ENCODE results near the gene ABHD3.
"Not testable (repeated sequence)": the region's sequence is repeated elsewhere in the genome, so short reads cannot be mapped to it uniquely, and the experiment has no call there.

The ABHD3 gene

GRCh38 chr18:21650311-21650710 lies 54.3 kb downstream of the ABHD3 start:
- no peak for TF ChIP-seq CTCF (IDR thresholded peaks at IDR 0.05; ENCODE audit: insufficient read depth, low read length, poor library complexity, severe bottlenecking)
- DNase-seq (ENCODE audit: extremely low read depth, insufficient read length) = no peak
- Histone ChIP-seq H3K36me3 (ENCODE audit: control insufficient read depth, insufficient read depth, low read length) (no peaks in the 10 kb centered on the region), H3K4me3 (replicated peaks; ENCODE audit: low read depth, low read length) (no peak overlapping the region), H3K27me3 (replicated peaks; ENCODE audit: control insufficient read depth, insufficient read depth, low read length) (no peaks in the 10 kb centered on the region)

- H3K27me3 ChIP-seq (replicated peaks; ENCODE audit: control insufficient read depth, insufficient read depth, low read length); H3K4me3 ChIP-seq (replicated peaks; ENCODE audit: low read depth, low read length); DNase-seq (ENCODE audit: extremely low read depth, insufficient read length); H3K36me3 ChIP-seq (ENCODE audit: control insufficient read depth, insufficient read depth, low read length): not testable (repeated sequence)
Observed at GRCh38 chr18:21640375-21640774, 64.2 kb downstream of the ABHD3 start.

- DNase-seq (ENCODE audit: extremely low read depth, insufficient read length) = no peak
- peaks cover 3% of the 10 kb centered on the region for H3K36me3 ChIP-seq (ENCODE audit: control insufficient read depth, insufficient read depth, low read length)
- H3K27me3 ChIP-seq (replicated peaks; ENCODE audit: control insufficient read depth, insufficient read depth, low read length) = no peaks in the 10 kb centered on the region
- H3K4me3 ChIP-seq (replicated peaks; ENCODE audit: low read depth, low read length) = no peak overlapping the region
- TF ChIP-seq CTCF (IDR thresholded peaks at IDR 0.05; ENCODE audit: insufficient read depth, low read length, poor library complexity, severe bottlenecking) = no peak
Observed at GRCh38 chr18:21638822-21639221, 65.8 kb downstream of the ABHD3 start.

GRCh38 chr18:21636769-21637168 lies 67.8 kb downstream of the ABHD3 start:
- no peak for DNase-seq (ENCODE audit: extremely low read depth, insufficient read length)
- Histone ChIP-seq H3K4me3 (replicated peaks; ENCODE audit: low read depth, low read length) (no peak overlapping the region), H3K27me3 (replicated peaks; ENCODE audit: control insufficient read depth, insufficient read depth, low read length) (no peaks in the 10 kb centered on the region), H3K36me3 (ENCODE audit: control insufficient read depth, insufficient read depth, low read length) (peaks cover 4% of the 10 kb centered on the region)
- TF ChIP-seq CTCF (IDR thresholded peaks at IDR 0.05; ENCODE audit: insufficient read depth, low read length, poor library complexity, severe bottlenecking) = no peak

GRCh38 chr18:21634588-21635199 lies 69.9 kb downstream of the ABHD3 start:
- no peaks in the 10 kb centered on the region for H3K27me3 ChIP-seq (replicated peaks; ENCODE audit: control insufficient read depth, insufficient read depth, low read length)

GRCh38 chr18:21632393-21632792 lies 72.2 kb downstream of the ABHD3 start:
- H3K36me3 ChIP-seq (ENCODE audit: control insufficient read depth, insufficient read depth, low read length) = peaks cover 4% of the 10 kb centered on the region
- no peaks in the 10 kb centered on the region for H3K27me3 ChIP-seq (replicated peaks; ENCODE audit: control insufficient read depth, insufficient read depth, low read length)
- TF ChIP-seq CTCF (IDR thresholded peaks at IDR 0.05; ENCODE audit: insufficient read depth, low read length, poor library complexity, severe bottlenecking) = no peak
- no peak overlapping the region for H3K4me3 ChIP-seq (replicated peaks; ENCODE audit: low read depth, low read length)
- DNase-seq (ENCODE audit: extremely low read depth, insufficient read length) = no peak

More at GRCh38 chr18:21634588-21635199, 69.9 kb downstream of the ABHD3 start:
- no peak for TF ChIP-seq CTCF (IDR thresholded peaks at IDR 0.05; ENCODE audit: insufficient read depth, low read length, poor library complexity, severe bottlenecking)
- no peak overlapping the region for H3K4me3 ChIP-seq (replicated peaks; ENCODE audit: low read depth, low read length)
- DNase-seq (ENCODE audit: extremely low read depth, insufficient read length) = no peak
- H3K36me3 ChIP-seq (ENCODE audit: control insufficient read depth, insufficient read depth, low read length) = peaks cover 6% of the 10 kb centered on the region
